GM06990 (cell line): ENCODE measurements around the gene SPAG9.

Experiments
- DNase-seq: peaks from one replicate; pipeline ENCODE4 v3.0.0-alpha.2; 2011; ENCODE audit not compliant: insufficient read length; ENCODE audit errors: extremely low read depth
- H3K27me3 ChIP-seq: replicated peaks from 2 replicates; pipeline ENCODE4 v1.6.0; 2011; ENCODE audit warnings: low read length; ENCODE audit not compliant: control insufficient read depth, insufficient read depth
- H3K36me3 ChIP-seq: 2 replicates; pipeline ENCODE4 v1.5.1; 2011; ENCODE audit warnings: low read length; ENCODE audit not compliant: control insufficient read depth, insufficient read depth
- H3K4me3 ChIP-seq: replicated peaks from 2 replicates; pipeline ENCODE4 v1.5.1; 2011; ENCODE audit warnings: low read depth, mild to moderate bottlenecking, control low read depth, low read length
- CTCF ChIP-seq: IDR thresholded peaks from 2 replicates; pipeline ENCODE4 v1.5.1; 2011; ENCODE audit warnings: low read length, control low read depth, mild to moderate bottlenecking, inconsistent platforms; ENCODE audit not compliant: insufficient read depth, poor library complexity, severe bottlenecking

SPAG9 gene

DNA sequence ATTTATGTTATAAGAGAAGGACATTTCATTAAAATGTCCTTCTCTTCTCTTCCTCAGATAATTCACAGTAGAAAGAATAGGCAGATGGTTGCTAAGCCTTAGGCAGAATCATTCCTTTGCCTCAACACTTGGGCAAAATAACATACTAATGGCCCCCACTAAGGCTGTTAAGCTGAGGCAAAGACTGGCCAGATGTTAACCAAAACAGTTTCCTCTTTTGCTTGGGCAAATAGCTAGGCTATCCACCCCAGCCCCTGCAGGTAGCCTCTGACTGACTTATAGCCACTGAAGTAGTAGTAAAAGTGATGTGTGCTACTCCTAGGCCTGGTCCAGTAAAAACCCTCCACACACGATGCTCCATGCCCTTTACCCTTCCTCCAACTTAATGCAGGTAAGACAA lies 55.2 kb downstream of the SPAG9 start:
- H3K27me3 ChIP-seq: no peaks in the 10 kb centered on the region
- H3K4me3 ChIP-seq: no peak overlapping the region
- no peaks in the 10 kb centered on the region for H3K36me3 ChIP-seq
- no peak for TF ChIP-seq CTCF
- DNase-seq: no peak

GRCh38 chr17:51064061-51064735 lies 56.5 kb downstream of the SPAG9 start:
- H3K36me3 ChIP-seq: no peaks in the 10 kb centered on the region
- no peak for DNase-seq
- TF ChIP-seq CTCF: no peak
- no peaks in the 10 kb centered on the region for H3K27me3 ChIP-seq
- H3K4me3 ChIP-seq: no peak overlapping the region

GRCh38 chr17:51060396-51060795 lies 60.3 kb downstream of the SPAG9 start:
- Histone ChIP-seq H3K27me3 (no peaks in the 10 kb centered on the region), H3K36me3 (no peaks in the 10 kb centered on the region), H3K4me3 (no peak overlapping the region)
- DNase-seq: no peak
- no peak for TF ChIP-seq CTCF

DNA sequence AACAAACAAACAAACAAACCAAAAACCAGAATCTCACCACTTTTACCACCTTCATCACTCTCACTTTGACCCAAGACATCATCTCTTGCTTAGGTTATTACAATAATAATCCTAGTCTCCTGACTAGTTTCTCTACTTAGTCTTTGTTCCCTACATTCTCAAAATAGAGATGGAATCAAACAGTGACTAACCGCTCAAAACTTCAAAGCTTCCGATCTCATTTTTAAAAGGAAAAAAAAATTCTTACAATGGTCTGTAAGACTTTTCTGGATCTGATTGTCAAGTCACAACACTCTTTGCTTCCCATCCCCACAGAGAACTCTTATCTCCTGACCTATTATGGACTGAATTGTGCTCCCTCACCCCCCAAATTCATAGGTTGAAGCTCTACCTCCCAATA lies 60.9 kb downstream of the SPAG9 start:
- Histone ChIP-seq H3K4me3 (no peak overlapping the region), H3K36me3 (no peaks in the 10 kb centered on the region), H3K27me3 (no peaks in the 10 kb centered on the region)
- no peak for DNase-seq
- TF ChIP-seq CTCF: no peak

DNA sequence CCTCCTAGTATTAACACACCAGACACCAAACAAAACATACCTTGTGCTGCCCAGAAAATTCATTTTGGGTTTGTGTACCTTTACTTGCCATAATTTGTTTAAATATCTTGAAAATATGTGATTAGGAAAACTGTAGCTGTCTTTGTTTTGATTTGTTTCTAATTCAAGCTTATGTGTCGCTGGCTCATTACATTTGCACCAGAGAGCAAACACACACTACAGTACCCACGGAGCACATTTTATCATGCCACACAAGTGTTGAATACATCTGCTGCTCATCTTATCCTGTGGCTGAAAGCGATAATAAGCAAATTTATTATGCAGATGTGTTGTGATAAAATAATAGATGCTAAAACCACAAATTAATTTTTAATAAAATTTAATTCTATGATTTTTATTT lies 63.1 kb downstream of the SPAG9 start:
- Histone ChIP-seq H3K36me3 (no peaks in the 10 kb centered on the region), H3K4me3 (no peak overlapping the region), H3K27me3 (no peaks in the 10 kb centered on the region)
- DNase-seq: no peak
- TF ChIP-seq CTCF: no peak

DNA sequence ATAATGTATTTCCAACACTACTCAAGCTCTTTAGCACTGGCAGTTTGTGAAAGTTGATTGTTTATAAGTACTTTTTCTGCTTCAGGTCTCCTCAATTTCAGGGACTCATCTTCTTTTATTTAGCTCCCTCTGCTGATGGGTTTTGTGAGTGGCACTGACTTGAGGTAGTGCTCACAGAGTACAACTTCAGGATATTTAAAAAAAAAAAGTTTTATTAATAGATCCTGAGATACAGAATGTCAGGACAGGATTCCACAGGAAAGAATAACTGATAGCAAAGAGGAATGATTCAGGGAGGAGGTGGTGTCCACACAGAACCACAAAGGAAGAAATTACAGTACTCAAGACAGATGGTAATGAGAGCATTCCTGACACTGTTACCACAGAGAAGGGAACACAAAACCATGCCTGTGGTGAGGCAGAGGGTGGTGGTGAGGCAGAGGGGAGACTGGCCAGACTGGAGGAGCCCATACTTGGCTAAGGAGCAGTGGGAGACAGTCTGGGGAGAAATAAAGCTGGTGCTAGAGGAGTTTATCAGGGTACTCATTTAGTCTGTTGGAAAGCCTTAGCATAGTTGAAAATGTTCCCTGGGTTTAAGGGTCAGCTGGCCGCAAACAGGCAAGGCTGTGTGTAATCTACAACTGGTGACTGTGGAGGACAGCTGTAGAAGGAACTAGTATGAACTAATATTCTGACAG lies 63.7 kb downstream of the SPAG9 start:
- H3K4me3 ChIP-seq: no peak overlapping the region
- TF ChIP-seq CTCF: peak; percentile 61
- no peaks in the 10 kb centered on the region for H3K36me3 ChIP-seq
- H3K27me3 ChIP-seq: no peaks in the 10 kb centered on the region
- peak; percentile 22 for DNase-seq
